Measurements from ENCODE around the gene ALG13.

ALG13 gene

DNA sequence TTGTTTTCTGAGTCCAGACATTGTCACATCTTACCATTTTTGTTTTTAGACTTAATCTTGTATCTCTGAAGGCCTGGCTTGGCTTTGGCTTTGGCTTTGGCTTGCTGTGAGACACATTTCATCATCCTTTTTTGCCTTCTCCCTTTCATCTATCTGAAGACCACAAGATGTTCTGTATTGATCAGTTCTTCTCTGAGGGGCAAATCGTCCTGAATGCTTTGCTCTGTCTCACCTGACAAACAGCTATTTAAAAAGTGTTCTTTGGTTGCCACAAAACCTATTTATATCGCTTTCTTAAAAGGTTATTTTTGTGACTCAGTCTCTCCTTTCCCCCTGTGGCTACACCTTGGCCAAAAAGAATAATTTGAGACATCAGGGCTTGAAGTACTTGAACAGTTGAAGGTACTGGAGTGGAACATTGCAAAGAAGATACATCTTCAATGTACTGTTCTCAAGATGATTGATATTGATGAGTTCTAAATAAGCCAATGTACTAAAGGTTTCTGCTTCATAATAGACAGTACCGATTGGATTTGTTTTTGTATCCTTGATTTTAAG, 80.7 kb downstream of the ALG13 start:
- Histone ChIP-seq H3K9ac (ENCODE audit: low read length) (no peak overlapping the region), H3F3A (ENCODE audit: insufficient read depth, low read length) (no peaks in the 10 kb centered on the region), H3K4me2 (ENCODE audit: low read depth, low read length) (no peak overlapping the region), H3K9me2 (replicated peaks; ENCODE audit: insufficient read depth, low read length) (no peaks in the 10 kb centered on the region), H3K79me2 (ENCODE audit: low read length) (no peaks in the 10 kb centered on the region), H3K4me3 (ENCODE audit: low read length) (no peak overlapping the region), H3K9me3 (replicated peaks; ENCODE audit: insufficient read depth, low read length) (no peaks in the 10 kb centered on the region), H2AFZ (ENCODE audit: low read length) (no peak overlapping the region), H3K4me1 (ENCODE audit: low read length) (no peaks in the 10 kb centered on the region), H3K36me3 (replicated peaks; ENCODE audit: insufficient read depth, low read length) (no peaks in the 10 kb centered on the region), H4K20me1 (ENCODE audit: insufficient read depth, low read length) (no peaks in the 10 kb centered on the region), H3K27ac (ENCODE audit: low read length) (no peak overlapping the region), H3K27me3 (replicated peaks; ENCODE audit: insufficient read depth, low read length) (no peaks in the 10 kb centered on the region)
- no peak for DNase-seq
- TF ChIP-seq EZH2 (optimal IDR thresholded peaks at IDR 0.05; ENCODE audit: low read depth, low read length) = no peak
- TF ChIP-seq EZH2phosphoT487 (IDR thresholded peaks at IDR 0.05; ENCODE audit: low read length) = no peak
- TF ChIP-seq, protein P1, sequence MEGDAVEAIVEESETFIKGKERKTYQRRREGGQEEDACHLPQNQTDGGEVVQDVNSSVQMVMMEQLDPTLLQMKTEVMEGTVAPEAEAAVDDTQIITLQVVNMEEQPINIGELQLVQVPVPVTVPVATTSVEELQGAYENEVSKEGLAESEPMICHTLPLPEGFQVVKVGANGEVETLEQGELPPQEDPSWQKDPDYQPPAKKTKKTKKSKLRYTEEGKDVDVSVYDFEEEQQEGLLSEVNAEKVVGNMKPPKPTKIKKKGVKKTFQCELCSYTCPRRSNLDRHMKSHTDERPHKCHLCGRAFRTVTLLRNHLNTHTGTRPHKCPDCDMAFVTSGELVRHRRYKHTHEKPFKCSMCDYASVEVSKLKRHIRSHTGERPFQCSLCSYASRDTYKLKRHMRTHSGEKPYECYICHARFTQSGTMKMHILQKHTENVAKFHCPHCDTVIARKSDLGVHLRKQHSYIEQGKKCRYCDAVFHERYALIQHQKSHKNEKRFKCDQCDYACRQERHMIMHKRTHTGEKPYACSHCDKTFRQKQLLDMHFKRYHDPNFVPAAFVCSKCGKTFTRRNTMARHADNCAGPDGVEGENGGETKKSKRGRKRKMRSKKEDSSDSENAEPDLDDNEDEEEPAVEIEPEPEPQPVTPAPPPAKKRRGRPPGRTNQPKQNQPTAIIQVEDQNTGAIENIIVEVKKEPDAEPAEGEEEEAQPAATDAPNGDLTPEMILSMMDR (IDR thresholded peaks at IDR 0.05; ENCODE audit: low read length) = no peak

DNA sequence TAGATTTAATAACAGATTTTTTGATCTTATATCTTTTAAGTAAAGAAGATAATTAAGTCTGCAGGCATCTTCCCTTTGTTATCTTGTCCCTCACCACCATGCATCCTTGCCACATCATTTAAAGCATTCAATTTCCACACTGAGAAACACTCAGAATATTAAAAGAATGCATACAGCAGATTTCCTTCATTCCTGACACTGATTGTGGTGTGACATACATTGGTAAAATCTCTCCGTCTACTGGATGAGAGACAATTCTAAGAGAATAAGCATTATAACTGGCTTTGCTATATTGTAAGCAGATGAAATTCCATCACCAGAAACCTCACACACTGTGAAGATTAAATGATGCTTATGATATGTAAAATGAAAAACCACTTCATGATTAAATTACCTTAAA, 97.6 kb downstream of the ALG13 start:
- no peak for DNase-seq
- no peak overlapping the region for H3K27ac ChIP-seq (ENCODE audit: low read length)
- H3F3A ChIP-seq (ENCODE audit: insufficient read depth, low read length) = no peaks in the 10 kb centered on the region
- no peaks in the 10 kb centered on the region for H3K9me2 ChIP-seq (replicated peaks; ENCODE audit: insufficient read depth, low read length)
- no peaks in the 10 kb centered on the region for H3K4me1 ChIP-seq (ENCODE audit: low read length)
- no peaks in the 10 kb centered on the region for H4K20me1 ChIP-seq (ENCODE audit: insufficient read depth, low read length)
- H3K9ac ChIP-seq (ENCODE audit: low read length) = no peak overlapping the region
- no peak overlapping the region for H3K4me3 ChIP-seq (ENCODE audit: low read length)
- no peak overlapping the region for H3K4me2 ChIP-seq (ENCODE audit: low read depth, low read length)
- H3K27me3 ChIP-seq (replicated peaks; ENCODE audit: insufficient read depth, low read length) = no peaks in the 10 kb centered on the region
- TF ChIP-seq, protein P1 (IDR thresholded peaks at IDR 0.05; ENCODE audit: low read length) = no peak
- TF ChIP-seq EZH2 (optimal IDR thresholded peaks at IDR 0.05; ENCODE audit: low read depth, low read length) = no peak
- no peak for TF ChIP-seq EZH2phosphoT487 (IDR thresholded peaks at IDR 0.05; ENCODE audit: low read length)
- H2AFZ ChIP-seq (ENCODE audit: low read length) = no peak overlapping the region
- no peaks in the 10 kb centered on the region for H3K9me3 ChIP-seq (replicated peaks; ENCODE audit: insufficient read depth, low read length)
- H3K36me3 ChIP-seq (replicated peaks; ENCODE audit: insufficient read depth, low read length) = no peaks in the 10 kb centered on the region
- no peaks in the 10 kb centered on the region for H3K79me2 ChIP-seq (ENCODE audit: low read length)

DNA sequence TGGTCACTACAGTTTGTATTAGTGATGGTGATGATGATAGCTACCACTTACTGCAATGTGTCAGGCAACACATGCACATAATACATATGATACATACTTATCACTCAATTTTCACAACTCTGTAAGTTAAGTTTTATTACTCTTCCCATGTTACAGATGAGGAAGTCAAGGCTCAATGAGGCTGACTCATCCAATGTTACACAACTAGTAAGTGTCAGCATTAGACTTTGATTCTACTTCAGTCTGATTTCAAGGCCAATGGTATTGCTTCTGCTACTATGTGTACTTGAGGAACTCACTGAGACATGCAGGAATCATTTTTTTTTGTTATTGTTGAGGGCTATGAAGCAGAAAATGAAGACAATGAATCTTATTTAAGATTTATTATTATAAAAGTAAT, 98.6 kb downstream of the ALG13 start:
- no peak overlapping the region for H3K4me2 ChIP-seq (ENCODE audit: low read depth, low read length)
- H3K4me3 ChIP-seq (ENCODE audit: low read length) = no peak overlapping the region
- no peak overlapping the region for H3K27ac ChIP-seq (ENCODE audit: low read length)
- no peaks in the 10 kb centered on the region for H4K20me1 ChIP-seq (ENCODE audit: insufficient read depth, low read length)
- H3K36me3 ChIP-seq (replicated peaks; ENCODE audit: insufficient read depth, low read length) = no peaks in the 10 kb centered on the region
- no peak overlapping the region for H2AFZ ChIP-seq (ENCODE audit: low read length)
- no peak for TF ChIP-seq EZH2 (optimal IDR thresholded peaks at IDR 0.05; ENCODE audit: low read depth, low read length)
- TF ChIP-seq, protein P1 (IDR thresholded peaks at IDR 0.05; ENCODE audit: low read length) = no peak
- TF ChIP-seq EZH2phosphoT487 (IDR thresholded peaks at IDR 0.05; ENCODE audit: low read length) = no peak
- no peaks in the 10 kb centered on the region for H3K27me3 ChIP-seq (replicated peaks; ENCODE audit: insufficient read depth, low read length)
- H3K9me2 ChIP-seq (replicated peaks; ENCODE audit: insufficient read depth, low read length) = no peaks in the 10 kb centered on the region
- H3F3A ChIP-seq (ENCODE audit: insufficient read depth, low read length) = no peaks in the 10 kb centered on the region
- H3K79me2 ChIP-seq (ENCODE audit: low read length) = no peaks in the 10 kb centered on the region
- no peak overlapping the region for H3K9ac ChIP-seq (ENCODE audit: low read length)
- H3K9me3 ChIP-seq (replicated peaks; ENCODE audit: insufficient read depth, low read length) = no peaks in the 10 kb centered on the region
- no peaks in the 10 kb centered on the region for H3K4me1 ChIP-seq (ENCODE audit: low read length)
- no peak for DNase-seq
